Transverse colon (tissue), 4 donors: ENCODE data around the gene NUP133. TPM values are rescaled to one million over a fixed set of nuclear protein-coding genes. Genes with fewer than 3 reads are reported as not detected.

Source experiments
- DNase-seq: peaks from one replicate; pipeline ENCODE4 v3.0.0-alpha.2; 2019
- H3K27ac ChIP-seq, 4 donors: fragments of 200-600 bp; sonication (generic); 2 replicates each; pipeline ENCODE4 v1.5.1; 2016 to 2018; ENCODE audit warnings: inconsistent platforms in 4 of 4
- H3K27me3 ChIP-seq: fragments of 200-600 bp; sonication (generic); 2 replicates; pipeline ENCODE4 v1.5.1; 2017; ENCODE audit warnings: inconsistent platforms
- H3K36me3 ChIP-seq, 4 donors: fragments of 200-600 bp; sonication (generic); 2 replicates each; pipeline ENCODE4 v1.5.1; 2017 to 2019; ENCODE audit warnings: inconsistent platforms in 4 of 4
- H3K4me1 ChIP-seq, 4 donors: fragments of 200-600 bp; sonication (generic); 2 replicates each; pipeline ENCODE4 v1.5.1; 2017 to 2020; ENCODE audit warnings: inconsistent platforms in 4 of 4
- H3K4me3 ChIP-seq, 4 donors: fragments of 200-600 bp; sonication (generic); 1 replicate in 1 of 4; 2 replicates in 3 of 4; pipeline versions ENCODE4 v1.5.1 to v1.6.1; 2017 to 2019; ENCODE audit warnings: inconsistent platforms in 4 of 4
- H3K9me3 ChIP-seq, 2 donors: fragments of 200-600 bp; sonication (generic); 2 replicates each; pipeline ENCODE4 v1.5.1; 2017 to 2019; ENCODE audit warnings: inconsistent platforms in 2 of 2
- CTCF ChIP-seq, 5 experiments: fragments of 200-600 bp in 3 of 5; fragments of 450-650 bp in 2 of 5; sonication (generic) in 3 of 5; IDR thresholded peaks; 1 replicate in 2 of 5; 2 replicates in 3 of 5; pipeline ENCODE4 v1.5.1; 2016 to 2017; ENCODE audit warnings: antibody characterized with exemption in 5 of 5, inconsistent platforms in 3 of 5, mild to moderate bottlenecking in 2 of 5, moderate library complexity in 1 of 5
- EP300 ChIP-seq: sonication (generic); formaldehyde crosslinking; IDR thresholded peaks from one replicate; pipeline ENCODE4 v1.6.1; 2017; ENCODE audit warnings: antibody characterized with exemption, low read depth
- POLR2A ChIP-seq: fragments of 450-650 bp; IDR thresholded peaks from one replicate; pipeline ENCODE4 v1.6.1; 2016; ENCODE audit warnings: antibody characterized with exemption, mild to moderate bottlenecking, moderate library complexity
- POLR2AphosphoS5 ChIP-seq, 3 donors: sonication (generic); formaldehyde crosslinking; IDR thresholded peaks; one replicate each; pipeline ENCODE4 v1.6.1; 2016; ENCODE audit warnings: antibody characterized with exemption in 3 of 3
- WGBS, 2 donors: methylation state at CpG; one replicate each; pipeline ENCODE4 v1.1.5; 2018; ENCODE audit warnings: low coverage in 1 of 2; 5-methylcytosine and 5-hydroxymethylcytosine counted together
- in situ Hi-C, 4 donors: fragments of 200-750 bp; cut with MboI; loops; one replicate each; pipeline versions ENCODE4 v1.15.0 to v1.15.1; 2017; ENCODE audit warnings: low sequenced_read_pairs in 3 of 4, low pct_ligation_motif_present in 1 of 4, low pct_unique_long_range_greater_than_20kb in 1 of 4
- intact Hi-C: fragments of 100-400 bp; cut with DNase I; formaldehyde crosslinking; loops from one replicate; pipeline ENCODE4 v1.15.1; 2023; ENCODE audit warnings: low total_unique reads
- total RNA-seq, 4 donors: library from RNA; depleted of rRNA; stranded (reverse); fragments of >200 nt; gene quantifications; one replicate each; pipeline ENCODE4 v1.1.0, GENCODE V29; 2016

NUP133 gene
- total RNA-seq, 4 donors from 2014 or later, result 14.6 to 118 (median 22.9) TPM

DNA sequence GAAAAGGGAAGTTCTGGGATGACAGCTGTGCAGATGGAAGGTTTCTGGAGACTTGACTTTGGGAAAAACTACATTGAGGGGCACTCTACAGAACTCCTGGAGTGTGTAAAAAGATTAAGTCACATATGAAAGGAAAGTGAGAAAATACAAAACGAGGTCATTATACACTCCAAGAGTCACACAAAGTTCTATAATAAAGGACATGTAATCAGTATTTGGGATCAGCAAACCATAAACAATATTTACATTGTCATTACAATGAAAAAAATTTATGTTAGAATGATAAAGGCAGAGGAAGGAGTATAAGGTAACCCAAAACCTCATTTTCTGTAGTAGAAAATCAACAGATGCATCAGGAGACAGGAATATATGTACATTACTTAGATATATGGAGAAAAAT, 22.8 kb downstream of the NUP133 start:
- 59 to 63% methylated on average over 1 of the region's 1 CpG for WGBS, 2 donors
- H3K27me3 ChIP-seq, result no peaks in the 10 kb centered on the region
- no peaks in the 10 kb centered on the region for H3K4me1 ChIP-seq
- no peak overlapping the region for H3K4me3 ChIP-seq
- H3K36me3 ChIP-seq, result peaks cover 0 to 66% (median 22%) of the 10 kb centered on the region in 4 donors
- H3K27ac ChIP-seq, result no peak overlapping the region
- TF ChIP-seq CTCF (IDR thresholded peaks at IDR 0.05), result no peak
- no peak for TF ChIP-seq POLR2A
- no peak for TF ChIP-seq EP300
- no peak for TF ChIP-seq POLR2AphosphoS5 (IDR thresholded peaks at IDR 0.05)
- intact Hi-C loops (no loop called here), in situ Hi-C loops (loop anchor here in 2 of 4 donors (10.0 to 25.0 kb wide), 2 partner anchors 223 to 231 kb away; partner anchors contain the start of gene RAB4A (in 1 of the 2))
- no peaks in the 10 kb centered on the region for H3K9me3 ChIP-seq
- DNase-seq, result no peak

DNA sequence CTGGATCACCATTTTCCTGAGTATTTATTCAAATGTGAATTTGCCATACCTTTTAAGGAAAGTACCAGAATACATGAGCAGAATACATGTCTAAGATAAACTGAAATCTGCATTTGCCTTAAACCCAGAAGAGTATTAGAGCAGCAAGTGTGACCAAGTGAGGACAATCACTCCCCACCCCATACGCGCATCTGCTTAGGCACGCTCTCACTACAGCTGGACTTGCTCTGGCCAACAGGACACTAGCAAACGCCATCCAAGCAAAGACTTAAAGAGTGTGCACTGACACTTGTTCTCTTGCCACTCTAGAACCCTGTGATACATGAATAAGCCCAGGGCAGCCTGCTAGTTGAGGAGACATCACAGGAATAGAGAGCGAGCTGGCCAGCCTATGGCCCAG, 25.6 kb downstream of the NUP133 start:
- Histone ChIP-seq H3K27ac (no peak overlapping the region), H3K27me3 (no peaks in the 10 kb centered on the region), H3K4me3 (no peak overlapping the region), H3K4me1 (peaks cover 0 to 3% (median 0%) of the 10 kb centered on the region in 4 donors), H3K36me3 (peaks cover 0 to 42% (median 17%) of the 10 kb centered on the region in 4 donors), H3K9me3 (no peaks in the 10 kb centered on the region)
- TF ChIP-seq CTCF (IDR thresholded peaks at IDR 0.05) (no peak), EP300 (no peak), POLR2AphosphoS5 (IDR thresholded peaks at IDR 0.05) (no peak), POLR2A (no peak)
- no peak for DNase-seq
- intact Hi-C loops (loop anchor here (5.0 kb wide), 1 partner anchor 225 kb away; no protein-coding TSS in a partner anchor), in situ Hi-C loops (loop anchor here in 3 of 4 donors (5.0 to 25.0 kb wide), 3 partner anchors 220 to 228 kb away; partner anchors contain the start of gene RAB4A (in 1 of the 3))
- WGBS, 2 donors, result 96% methylated on average over 5 of the region's 5 CpGs; no CpG with 5 or more reads in 1 of the 2 donors

DNA sequence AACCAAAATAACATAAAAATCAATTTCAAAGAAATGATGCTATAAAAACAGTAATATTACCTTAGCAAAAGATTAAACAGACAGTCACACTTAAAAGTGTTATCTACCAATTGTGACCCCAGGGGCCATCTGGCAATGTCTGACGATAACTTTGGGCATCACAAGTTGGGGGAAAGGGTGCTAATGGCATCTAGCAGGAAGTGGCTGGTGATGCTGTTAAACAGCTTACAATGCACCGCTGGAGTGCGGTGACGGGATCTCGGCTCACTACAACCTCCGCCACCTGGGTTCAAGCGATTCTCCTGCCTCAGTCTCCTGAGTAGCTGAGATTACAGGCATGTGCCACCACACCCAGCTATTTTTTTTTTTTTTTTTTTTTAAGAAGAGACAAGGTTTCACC, 27.6 kb downstream of the NUP133 start:
- TF ChIP-seq POLR2AphosphoS5 (IDR thresholded peaks at IDR 0.05), result no peak
- no peak for TF ChIP-seq EP300
- TF ChIP-seq CTCF (IDR thresholded peaks at IDR 0.05), result no peak
- TF ChIP-seq POLR2A, result no peak
- H3K9me3 ChIP-seq, result no peaks in the 10 kb centered on the region
- DNase-seq, result no peak
- H3K27ac ChIP-seq, result no peak overlapping the region
- peaks cover 0 to 38% (median 12%) of the 10 kb centered on the region in 4 donors for H3K36me3 ChIP-seq
- in situ Hi-C loops, result loop anchor here in 3 of 4 donors (5.0 to 25.0 kb wide), 3 partner anchors 218 to 226 kb away; partner anchors contain the start of gene RAB4A (in 1 of the 3)
- H3K4me1 ChIP-seq, result peaks cover 0 to 3% (median 0%) of the 10 kb centered on the region in 4 donors
- WGBS, 2 donors, result 83 to 88% methylated on average over 4 to 7 of the region's 7 CpGs
- no peak overlapping the region for H3K4me3 ChIP-seq
- no peaks in the 10 kb centered on the region for H3K27me3 ChIP-seq
- intact Hi-C loops, result loop anchor here (5.0 kb wide), 1 partner anchor 223 kb away; no protein-coding TSS in a partner anchor

GRCh38 chr1:229479660-229480399, 28.3 kb downstream of the NUP133 start:
- Histone ChIP-seq H3K9me3 (no peaks in the 10 kb centered on the region), H3K36me3 (peaks cover 0 to 39% (median 12%) of the 10 kb centered on the region in 4 donors), H3K4me1 (peaks cover 0 to 3% (median 0%) of the 10 kb centered on the region in 4 donors), H3K27ac (no peak overlapping the region), H3K4me3 (no peak overlapping the region), H3K27me3 (no peaks in the 10 kb centered on the region)
- in situ Hi-C loops, result loop anchor here (5.0 to 25.0 kb wide), 3 partner anchors 218 to 225 kb away; partner anchors contain the start of gene RAB4A (in 1 of the 4)
- TF ChIP-seq POLR2AphosphoS5 (IDR thresholded peaks at IDR 0.05) (no peak), POLR2A (no peak), CTCF (IDR thresholded peaks at IDR 0.05) (no peak), EP300 (no peak)
- intact Hi-C loops, result loop anchor here (5.0 to 10.0 kb wide), 2 partner anchors 223 to 795 kb away; no protein-coding TSS in a partner anchor
- no peak for DNase-seq
- 74 to 77% methylated on average over 9 to 10 of the region's 10 CpGs for WGBS, 2 donors
